Adipose tissue (tissue), 3 donors: ENCODE data around the gene INO80C. TPM values are rescaled to one million over a fixed set of nuclear protein-coding genes. Genes with fewer than 3 reads are reported as not detected.

Source experiments
- polyA plus RNA-seq, 3 donors: library from polyadenylated mRNA; stranded (reverse); fragments of 200-250 nt; gene quantifications; one replicate each; pipeline ENCODE4 v1.2.3, GENCODE V29; 2013
- donor health status: healthy with polysubstance abuse.
- donor health status: Bipolar disorder and iron deficiency.
- donor health status: healthy.

INO80C gene
- polyA plus RNA-seq, 3 donors = 9.3 to 25.1 (median 20.8) TPM

Other genes starting within 250 kb of the INO80C start
- 10 to 100 TPM in 1 of 3 donors, 1 to 10 TPM in 2; 4.1 to 10.3 (median 6.2) TPM for gene ZSCAN30, start 207.7 kb downstream of the INO80C start, polyA plus RNA-seq
- 10 to 100 TPM in 2 of 3 donors, 1 to 10 TPM in 1; 9.8 to 13.6 (median 13.4) TPM for gene ZNF24, start 153.5 kb downstream of the INO80C start, polyA plus RNA-seq
- gene ZNF396, start 120.6 kb downstream of the INO80C start, polyA plus RNA-seq = 1 to 10 TPM in 1 of 3 donors, under 1 TPM in 2; 0.56 to 2.1 (median 0.61) TPM
- gene GALNT1, start 83.8 kb upstream of the INO80C start, polyA plus RNA-seq = 10 to 100 TPM; 13.1 to 29.0 (median 23.7) TPM